Neuronal stem cell (in vitro differentiated cells): Measurements from ENCODE around the gene NRXN3.

Source experiments
- DNase-seq: peaks from one replicate; pipeline ENCODE4 v3.0.0-alpha.2; 2013; ENCODE audit warnings: low spot score
- H2AFZ ChIP-seq: one replicate; pipeline ENCODE4 v1.6.1; 2013; ENCODE audit warnings: mild to moderate bottlenecking, low read length, inconsistent platforms
- H2AK5ac ChIP-seq: 2 replicates; pipeline ENCODE4 v1.6.1; 2013; ENCODE audit warnings: low read depth, mild to moderate bottlenecking, inconsistent platforms, low read length, moderate library complexity, mixed read lengths
- H2BK120ac ChIP-seq: 2 replicates; pipeline ENCODE4 v1.6.1; 2013; ENCODE audit warnings: low read depth, mild to moderate bottlenecking, inconsistent platforms, low read length, moderate library complexity, mixed read lengths
- H2BK12ac ChIP-seq: one replicate; pipeline ENCODE4 v1.6.1; 2013; ENCODE audit warnings: low read length, inconsistent platforms
- H2BK15ac ChIP-seq: 2 replicates; pipeline ENCODE4 v1.6.1; 2013; ENCODE audit warnings: mild to moderate bottlenecking, low read length, inconsistent platforms, mixed read lengths
- H2BK5ac ChIP-seq: one replicate; pipeline ENCODE4 v1.6.1; 2013; ENCODE audit warnings: inconsistent platforms, mild to moderate bottlenecking, low read length, moderate library complexity
- H3K14ac ChIP-seq: one replicate; pipeline ENCODE4 v1.6.1; 2013; ENCODE audit warnings: low read length, inconsistent platforms
- H3K18ac ChIP-seq: 2 replicates; pipeline ENCODE4 v1.6.1; 2013; ENCODE audit warnings: low read length, inconsistent platforms
- H3K23ac ChIP-seq: 2 replicates; pipeline ENCODE4 v1.6.1; 2013; ENCODE audit warnings: low read depth, mild to moderate bottlenecking, mixed read lengths, low read length, inconsistent platforms; ENCODE audit not compliant: poor library complexity
- H3K27ac ChIP-seq: replicated peaks from 3 replicates; pipeline ENCODE4 v1.5.1; 2013; ENCODE audit warnings: low read length, inconsistent platforms
- H3K27me3 ChIP-seq, 3 experiments: 2 replicates each; pipeline ENCODE4 v1.6.1; 2013; ENCODE audit warnings: low read length in 3 of 3, mild to moderate bottlenecking in 2 of 3, inconsistent platforms in 1 of 3, low read depth in 1 of 3, mixed read lengths in 1 of 3, moderate library complexity in 1 of 3; ENCODE audit not compliant: control insufficient read depth in 3 of 3, insufficient read depth in 3 of 3
- H3K36me3 ChIP-seq, 2 donors: replicated peaks in 1 of 2; 2 replicates each; pipeline ENCODE4 v1.6.1; 2013; ENCODE audit warnings: low read length in 2 of 2; ENCODE audit not compliant: control insufficient read depth in 2 of 2, insufficient read depth in 2 of 2
- H3K4ac ChIP-seq: 2 replicates; pipeline ENCODE4 v1.6.1; 2013; ENCODE audit warnings: inconsistent platforms, mild to moderate bottlenecking, low read length, moderate library complexity
- H3K4me1 ChIP-seq, 2 donors: 1 replicate in 1 of 2; 2 replicates in 1 of 2; pipeline ENCODE4 v1.6.1; 2013; ENCODE audit warnings: low read length in 2 of 2, low read depth in 1 of 2; ENCODE audit not compliant: control insufficient read depth in 2 of 2, insufficient read depth in 1 of 2
- H3K4me2 ChIP-seq: one replicate; pipeline ENCODE4 v1.6.1; 2013; ENCODE audit warnings: mild to moderate bottlenecking, low read length, inconsistent platforms; ENCODE audit not compliant: insufficient read depth, poor library complexity, severe bottlenecking
- H3K4me3 ChIP-seq, 2 donors: 2 replicates each; pipeline ENCODE4 v1.5.1; 2013; ENCODE audit warnings: low read length in 2 of 2, mild to moderate bottlenecking in 2 of 2, inconsistent platforms in 1 of 2, moderate library complexity in 1 of 2
- H3K79me1 ChIP-seq: one replicate; pipeline ENCODE4 v1.6.1; 2013; ENCODE audit warnings: low read depth, mild to moderate bottlenecking, inconsistent platforms, low read length, moderate library complexity
- H3K9ac ChIP-seq: one replicate; pipeline ENCODE4 v1.6.1; 2013; ENCODE audit warnings: mild to moderate bottlenecking, low read depth, low read length, inconsistent platforms; ENCODE audit not compliant: poor library complexity
- H3K9me3 ChIP-seq, 2 donors: replicated peaks in 1 of 2; 2 replicates each; pipeline versions ENCODE3 to v1.6.1; 2013; ENCODE audit warnings: low read length in 2 of 2, mild to moderate bottlenecking in 2 of 2, inconsistent platforms in 1 of 2, low read depth in 1 of 2, mixed read lengths in 1 of 2, moderate library complexity in 1 of 2; ENCODE audit not compliant: control insufficient read depth in 2 of 2, insufficient read depth in 1 of 2
- H4K8ac ChIP-seq: one replicate; pipeline ENCODE4 v1.6.1; 2013; ENCODE audit warnings: low read depth, mild to moderate bottlenecking, inconsistent platforms, low read length, moderate library complexity
- H4K91ac ChIP-seq: one replicate; pipeline ENCODE4 v1.6.1; 2013; ENCODE audit warnings: low read length, low read depth, mild to moderate bottlenecking, inconsistent platforms; ENCODE audit not compliant: poor library complexity
- WGBS, 2 donors: extraction: QIAGEN DNeasy Blood & Tissue Kit; methylation state at CpG; one replicate each; pipeline ENCODE4 v1.1.7; 2013; ENCODE audit warnings: missing lambda C conversion rate in 2 of 2, mixed read lengths in 1 of 2; ENCODE audit not compliant: insufficient read length in 2 of 2, insufficient replicate concordance in 1 of 2; ENCODE audit errors: extremely low coverage in 2 of 2; 5-methylcytosine and 5-hydroxymethylcytosine counted together

NRXN3 gene

DNA sequence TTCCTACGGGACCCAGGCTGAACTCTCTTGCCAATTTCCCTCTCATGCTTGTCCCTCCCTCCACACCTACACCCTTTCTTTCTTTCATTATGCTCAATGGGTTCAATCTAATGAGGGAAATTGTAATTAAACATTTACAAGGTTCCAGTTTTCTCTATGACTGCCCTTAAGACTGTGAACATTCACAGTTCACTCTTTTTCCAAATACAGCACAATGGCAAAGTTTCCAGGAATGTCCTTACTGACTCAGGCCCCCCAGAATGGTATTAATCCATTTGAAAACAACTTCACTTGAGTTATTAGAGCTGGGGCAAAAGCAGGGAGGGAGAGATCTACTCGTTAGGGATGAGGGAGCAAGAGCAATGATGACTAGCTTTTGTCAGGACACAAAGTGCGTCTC is 892.1 kb downstream of the NRXN3 start:
- Histone ChIP-seq H3K4me2 (no peak overlapping the region), H3K9ac (no peak overlapping the region), H3K4me1 (peaks cover 6 to 7% of the 10 kb centered on the region in 2 donors), H3K79me1 (no peaks in the 10 kb centered on the region), H3K27me3 (no peaks in the 10 kb centered on the region), H3K23ac (no peak overlapping the region), H3K18ac (no peak overlapping the region), H3K4ac (no peak overlapping the region), H2BK12ac (no peak overlapping the region), H2BK120ac (no peak overlapping the region), H4K8ac (no peak overlapping the region), H4K91ac (no peak overlapping the region), H3K27ac (no peak overlapping the region), H3K9me3 (peaks cover 0 to 2% of the 10 kb centered on the region in 2 donors), H3K14ac (no peak overlapping the region), H2AK5ac (no peak overlapping the region), H3K36me3 (no peaks in the 10 kb centered on the region), H3K4me3 (no peak overlapping the region), H2BK15ac (no peak overlapping the region), H2AFZ (peak overlapping the region; percentile 17), H2BK5ac (no peak overlapping the region)
- no peak for DNase-seq
- WGBS, 2 donors: no CpG with 5 or more reads among the region's 3 CpGs

DNA sequence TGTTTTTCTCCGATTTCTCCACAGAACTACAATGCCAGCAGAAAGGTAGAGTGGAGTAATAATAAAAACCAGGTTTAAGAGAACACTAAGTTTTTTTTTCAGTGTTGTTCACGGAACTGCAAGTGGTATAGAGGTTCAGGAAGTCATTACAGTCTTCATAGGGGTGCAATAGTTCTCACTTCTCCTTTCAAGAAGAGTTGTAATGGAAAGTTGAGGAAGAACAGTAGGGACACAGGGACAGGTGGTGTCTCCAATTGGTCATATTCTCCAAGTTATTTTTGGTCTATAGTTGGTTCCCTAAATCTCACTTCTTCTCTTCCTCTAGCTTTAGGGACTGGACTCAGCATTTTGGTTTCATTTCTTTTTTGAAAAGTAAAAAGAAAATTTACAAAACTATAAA is 894.0 kb downstream of the NRXN3 start:
- no peak overlapping the region for H3K4me3 ChIP-seq
- H3K79me1 ChIP-seq: no peaks in the 10 kb centered on the region
- H2BK12ac ChIP-seq: no peak overlapping the region
- H3K27me3 ChIP-seq: no peaks in the 10 kb centered on the region
- DNase-seq: no peak
- no peak overlapping the region for H3K27ac ChIP-seq
- no peak overlapping the region for H3K4ac ChIP-seq
- no peak overlapping the region for H4K91ac ChIP-seq
- H4K8ac ChIP-seq: no peak overlapping the region
- no peak overlapping the region for H2AK5ac ChIP-seq
- H3K4me2 ChIP-seq: no peak overlapping the region
- H3K9me3 ChIP-seq: peaks cover 0 to 2% of the 10 kb centered on the region in 2 donors
- no peak overlapping the region for H2BK120ac ChIP-seq
- H3K18ac ChIP-seq: no peak overlapping the region
- no peak overlapping the region for H2AFZ ChIP-seq
- H2BK15ac ChIP-seq: no peak overlapping the region
- H3K4me1 ChIP-seq: peaks cover 6 to 7% of the 10 kb centered on the region in 2 donors
- H3K23ac ChIP-seq: no peak overlapping the region
- no peak overlapping the region for H3K14ac ChIP-seq
- H2BK5ac ChIP-seq: no peak overlapping the region
- H3K36me3 ChIP-seq: no peaks in the 10 kb centered on the region
- WGBS, 2 donors: no CpG with 5 or more reads among the region's 2 CpGs
- H3K9ac ChIP-seq: no peak overlapping the region

DNA sequence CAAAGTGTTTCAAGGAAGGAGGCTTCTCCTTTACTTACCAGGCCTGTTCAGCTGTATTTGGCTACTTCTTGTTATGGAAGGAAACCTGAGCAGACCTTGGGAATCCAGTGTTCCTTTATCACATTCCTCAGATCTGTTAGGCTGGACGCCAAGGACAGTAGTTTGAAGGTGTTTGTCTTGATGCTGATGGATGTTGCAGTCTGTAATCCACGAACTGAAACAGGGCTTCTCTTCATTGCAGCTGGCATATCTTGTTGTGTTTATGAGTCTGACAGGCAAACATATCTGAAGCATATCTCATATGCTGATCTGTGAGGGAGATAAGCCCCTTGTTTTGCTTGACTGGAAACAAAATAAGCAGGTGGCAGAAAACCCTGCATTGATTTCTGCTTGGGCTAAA is 904.3 kb downstream of the NRXN3 start:
- no peak for DNase-seq
- Histone ChIP-seq H2AK5ac (no peak overlapping the region), H2BK12ac (no peak overlapping the region), H3K9me3 (no peaks in the 10 kb centered on the region), H3K18ac (no peak overlapping the region), H2BK120ac (no peak overlapping the region), H3K23ac (no peak overlapping the region), H2AFZ (no peak overlapping the region), H2BK15ac (no peak overlapping the region), H3K4me1 (peaks cover 0 to 2% of the 10 kb centered on the region in 2 donors), H3K4me3 (no peak overlapping the region), H3K27ac (no peak overlapping the region), H3K27me3 (no peaks in the 10 kb centered on the region), H3K9ac (no peak overlapping the region), H3K4me2 (no peak overlapping the region), H3K79me1 (no peaks in the 10 kb centered on the region), H3K14ac (no peak overlapping the region), H4K8ac (no peak overlapping the region), H3K4ac (no peak overlapping the region), H3K36me3 (no peaks in the 10 kb centered on the region), H4K91ac (no peak overlapping the region), H2BK5ac (no peak overlapping the region)
- no CpG with 5 or more reads among the region's 2 CpGs for WGBS, 2 donors

DNA sequence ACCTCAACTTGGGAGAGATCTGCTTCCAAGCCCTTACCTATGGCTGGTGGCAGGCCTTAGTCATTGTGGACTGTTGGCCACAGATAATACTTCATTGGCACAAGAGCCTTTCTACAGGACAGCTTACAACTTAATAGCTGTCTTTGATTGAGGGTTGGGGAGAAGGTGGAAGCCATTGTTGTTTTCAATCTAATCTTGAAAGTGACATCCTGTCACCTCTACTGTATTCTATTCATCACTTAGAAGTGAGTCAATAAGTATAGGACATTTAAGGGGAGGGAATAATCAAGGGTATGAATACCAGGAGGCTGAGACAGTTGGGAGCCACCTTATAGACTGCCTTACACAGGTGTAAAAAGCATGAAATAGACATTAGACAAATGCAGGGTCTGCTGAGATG is 906.3 kb downstream of the NRXN3 start:
- H3K4me2 ChIP-seq: no peak overlapping the region
- no peak for DNase-seq
- no peak overlapping the region for H2BK5ac ChIP-seq
- H3K4me1 ChIP-seq: peaks cover 0 to 2% of the 10 kb centered on the region in 2 donors
- H3K79me1 ChIP-seq: no peaks in the 10 kb centered on the region
- H2BK12ac ChIP-seq: no peak overlapping the region
- H3K23ac ChIP-seq: no peak overlapping the region
- no peaks in the 10 kb centered on the region for H3K36me3 ChIP-seq
- H3K27ac ChIP-seq: no peak overlapping the region
- H2AK5ac ChIP-seq: no peak overlapping the region
- no peak overlapping the region for H3K18ac ChIP-seq
- no peaks in the 10 kb centered on the region for H3K9me3 ChIP-seq
- no peak overlapping the region for H2AFZ ChIP-seq
- no peak overlapping the region for H3K9ac ChIP-seq
- H2BK120ac ChIP-seq: no peak overlapping the region
- no peak overlapping the region for H4K8ac ChIP-seq
- H3K4ac ChIP-seq: no peak overlapping the region
- H3K27me3 ChIP-seq: no peaks in the 10 kb centered on the region
- H2BK15ac ChIP-seq: no peak overlapping the region
- no peak overlapping the region for H3K4me3 ChIP-seq
- H4K91ac ChIP-seq: no peak overlapping the region
- H3K14ac ChIP-seq: no peak overlapping the region
